Esophagus squamous epithelium (tissue), 5 donors: ENCODE results near the gene TAX1BP3. TPM values are rescaled to one million over a fixed set of nuclear protein-coding genes. Genes with fewer than 3 reads are reported as not detected.

ENCODE experiments used
- DNase-seq: peaks from one replicate; lab custom pipeline; 2025; lab: John Stamatoyannopoulos, UW
- H3K27ac ChIP-seq, 4 donors: fragments of 200-600 bp; sonication (generic); one replicate each; pipeline ENCODE4 v1.5.1; 2016 to 2019; ENCODE audit warnings: mild to moderate bottlenecking in 1 of 4
- H3K27me3 ChIP-seq, 4 donors: fragments of 200-600 bp; sonication (generic); 1 replicate in 3 of 4; 2 replicates in 1 of 4; pipeline versions ENCODE4 v1.5.1 to v1.6.0; 2017 to 2021; ENCODE audit warnings: antibody characterized with exemption in 1 of 4
- H3K36me3 ChIP-seq, 3 donors: fragments of 200-600 bp; sonication (generic); one replicate each; pipeline ENCODE4 v1.5.1; 2016 to 2019
- H3K4me1 ChIP-seq, 3 donors: fragments of 200-600 bp; sonication (generic); one replicate each; pipeline ENCODE4 v1.5.1; 2017 to 2019
- H3K4me3 ChIP-seq, 4 donors: fragments of 200-600 bp; sonication (generic); 1 replicate in 3 of 4; 2 replicates in 1 of 4; pipeline ENCODE4 v1.5.1; 2016 to 2019; ENCODE audit warnings: mild to moderate bottlenecking in 2 of 4, moderate library complexity in 1 of 4
- H3K9me3 ChIP-seq, 3 donors: fragments of 200-600 bp; sonication (generic); one replicate each; pipeline ENCODE4 v1.5.1; 2016 to 2019
- POLR2A ChIP-seq, 4 donors: fragments of 450-650 bp; IDR thresholded peaks; one replicate each; pipeline ENCODE4 v1.6.1; 2017; ENCODE audit warnings: antibody characterized with exemption in 4 of 4, mild to moderate bottlenecking in 4 of 4, moderate library complexity in 3 of 4
- WGBS, 2 donors: methylation state at CpG; one replicate each; pipeline ENCODE4 v1.1.5; 2018; 5-methylcytosine and 5-hydroxymethylcytosine counted together
- intact Hi-C: fragments of 100-400 bp; cut with DNase I; formaldehyde crosslinking; loops from one replicate; pipeline ENCODE4 v1.15.0; 2022
- total RNA-seq, 4 donors: library from RNA; depleted of rRNA; stranded (reverse); fragments of >200 nt; gene quantifications; one replicate each; pipeline ENCODE4 v1.1.0, GENCODE V29; 2016
- TF ChIP-seq, protein P1 (sequence below), 6 experiments: fragments of 450-650 bp in 4 of 6; fragments of 200-600 bp in 2 of 6; sonication (generic) in 2 of 6; IDR thresholded peaks; one replicate each; pipeline ENCODE4 v1.5.1; 2016 to 2019; ENCODE audit warnings: antibody characterized with exemption in 6 of 6, mild to moderate bottlenecking in 4 of 6, moderate library complexity in 4 of 6
- donor health status: DM: yes; HTN: yes; CAD: no.

The TAX1BP3 gene
- total RNA-seq, 4 donors from 2014 or later, result 185 to 371 (median 293) TPM

DNA sequence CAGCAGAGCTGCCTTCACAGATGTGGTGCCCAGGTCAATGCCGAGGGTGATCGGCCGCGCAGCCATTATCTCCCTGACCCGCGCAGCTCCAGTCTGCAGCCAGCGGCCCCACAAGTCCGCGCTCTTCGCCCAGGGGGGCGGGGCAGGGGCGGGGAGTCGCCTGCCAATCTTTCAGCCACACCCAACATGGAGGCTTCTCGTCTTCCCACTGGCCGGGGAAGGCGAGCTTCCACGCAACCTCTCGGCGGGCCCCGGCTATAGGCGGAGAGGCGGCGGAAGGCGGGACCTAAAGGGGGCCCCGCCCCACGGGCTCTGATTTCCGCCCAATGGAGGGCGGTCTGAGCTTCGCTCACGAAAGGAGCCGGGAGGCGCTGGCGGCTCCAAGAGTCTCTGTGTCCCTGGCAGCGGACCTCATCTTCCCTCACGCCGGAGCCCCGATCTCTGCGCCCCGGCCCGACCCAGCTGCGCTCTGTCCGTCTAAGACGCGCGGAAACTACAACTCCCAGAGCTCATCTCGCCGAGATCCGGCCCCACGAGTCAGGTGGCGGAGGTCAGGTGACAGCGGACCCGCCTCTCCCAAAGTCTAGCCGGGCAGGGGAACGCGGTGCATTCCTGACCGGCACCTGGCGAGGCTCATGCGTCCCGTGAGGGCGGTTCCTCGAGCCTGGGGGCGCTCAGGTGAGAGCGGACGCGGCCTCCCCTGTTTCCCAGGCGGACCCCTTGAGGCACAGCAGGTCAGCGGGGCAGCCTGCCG, 32.0 kb downstream of the TAX1BP3 start, which contains the start of the genes CTNS and SHPK:
TSS of gene CTNS (plus strand) at position 607 of the 754 bp plus-strand sequence. CDS start 3,447 bp downstream, outside the sequence.
TSS of gene SHPK (minus strand) at position 97 of the 754 bp plus-strand sequence. CDS start at position 66, 31 bp downstream.
- no peaks in the 10 kb centered on the region for H3K9me3 ChIP-seq
- peak within 1 kb of the TSS; percentile 68 to 100 (median 82) for H3K4me3 ChIP-seq
- TF ChIP-seq, protein P1, sequence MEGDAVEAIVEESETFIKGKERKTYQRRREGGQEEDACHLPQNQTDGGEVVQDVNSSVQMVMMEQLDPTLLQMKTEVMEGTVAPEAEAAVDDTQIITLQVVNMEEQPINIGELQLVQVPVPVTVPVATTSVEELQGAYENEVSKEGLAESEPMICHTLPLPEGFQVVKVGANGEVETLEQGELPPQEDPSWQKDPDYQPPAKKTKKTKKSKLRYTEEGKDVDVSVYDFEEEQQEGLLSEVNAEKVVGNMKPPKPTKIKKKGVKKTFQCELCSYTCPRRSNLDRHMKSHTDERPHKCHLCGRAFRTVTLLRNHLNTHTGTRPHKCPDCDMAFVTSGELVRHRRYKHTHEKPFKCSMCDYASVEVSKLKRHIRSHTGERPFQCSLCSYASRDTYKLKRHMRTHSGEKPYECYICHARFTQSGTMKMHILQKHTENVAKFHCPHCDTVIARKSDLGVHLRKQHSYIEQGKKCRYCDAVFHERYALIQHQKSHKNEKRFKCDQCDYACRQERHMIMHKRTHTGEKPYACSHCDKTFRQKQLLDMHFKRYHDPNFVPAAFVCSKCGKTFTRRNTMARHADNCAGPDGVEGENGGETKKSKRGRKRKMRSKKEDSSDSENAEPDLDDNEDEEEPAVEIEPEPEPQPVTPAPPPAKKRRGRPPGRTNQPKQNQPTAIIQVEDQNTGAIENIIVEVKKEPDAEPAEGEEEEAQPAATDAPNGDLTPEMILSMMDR (IDR thresholded peaks at IDR 0.05), result no peak
- TF ChIP-seq POLR2A (IDR thresholded peaks at IDR 0.05), result peak in 3 of 4 donors; percentile 17 to 59 (median 29)
- peaks cover 13 to 33% (median 17%) of the 10 kb centered on the region in 3 donors for H3K4me1 ChIP-seq
- no peaks in the 10 kb centered on the region for H3K27me3 ChIP-seq
- peak within 1 kb of the TSS; percentile 93 to 99 (median 97) for H3K27ac ChIP-seq
- intact Hi-C loops, result loop anchor here (10.0 kb wide), 1 partner anchor 592 kb away; no protein-coding TSS in a partner anchor
- peaks cover 0 to 42% (median 0%) of the 10 kb centered on the region in 3 donors for H3K36me3 ChIP-seq
- DNase-seq, result peak; percentile 83
- WGBS, 2 donors, result 2% methylated on average over 11 of the region's 68 CpGs; no CpG with 5 or more reads in 1 of the 2 donors

DNA sequence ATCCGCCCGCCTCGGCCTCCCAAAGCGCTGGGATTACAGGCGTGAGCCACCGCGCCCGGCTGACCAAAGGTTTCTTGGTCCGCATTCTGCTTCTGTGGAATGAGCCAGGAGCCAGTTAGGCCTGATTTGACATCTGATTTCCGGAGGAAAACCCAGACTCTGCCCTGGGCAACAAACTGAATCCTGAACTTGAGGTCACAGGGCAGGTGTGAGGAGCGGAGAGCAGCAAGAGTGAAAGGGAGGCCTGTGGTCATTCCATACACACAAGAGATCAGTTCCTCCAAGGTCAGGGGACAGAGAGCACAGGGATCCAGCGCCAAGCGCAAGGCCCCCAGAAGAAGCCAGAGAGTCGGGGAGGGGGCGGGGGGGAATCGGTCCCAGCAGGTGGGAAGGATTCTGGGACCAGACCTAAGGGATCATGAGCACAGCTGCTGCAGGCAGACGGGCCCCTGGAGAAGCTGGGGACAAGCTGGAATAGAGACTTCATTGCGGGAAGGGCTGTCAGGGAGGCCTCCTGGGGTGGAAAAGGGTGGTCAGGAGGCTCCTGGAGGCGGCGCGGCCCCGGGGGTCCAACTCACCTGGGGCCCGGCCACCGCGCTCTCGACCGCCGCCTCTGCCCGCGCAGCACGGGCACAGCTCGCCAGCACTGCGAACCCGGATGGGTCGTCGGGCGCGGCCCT, 32.8 kb downstream of the TAX1BP3 start:
- peaks cover 0 to 42% (median 0%) of the 10 kb centered on the region in 3 donors for H3K36me3 ChIP-seq
- H3K4me3 ChIP-seq, result peak overlapping the region; percentile 68 to 100 (median 82)
- peak overlapping the region; percentile 93 to 99 (median 97) for H3K27ac ChIP-seq
- TF ChIP-seq, protein P1 (IDR thresholded peaks at IDR 0.05), result peak in 1 of 6 experiments; percentile 13
- TF ChIP-seq POLR2A (IDR thresholded peaks at IDR 0.05), result no peak
- intact Hi-C loops, result loop anchor here (10.0 kb wide), 1 partner anchor 591 kb away; no protein-coding TSS in a partner anchor
- peaks cover 13 to 33% (median 17%) of the 10 kb centered on the region in 3 donors for H3K4me1 ChIP-seq
- H3K27me3 ChIP-seq, result no peaks in the 10 kb centered on the region
- DNase-seq, result no peak
- H3K9me3 ChIP-seq, result no peaks in the 10 kb centered on the region
- WGBS, 2 donors, result 0 to 52% methylated on average over 3 to 12 of the region's 38 CpGs

DNA sequence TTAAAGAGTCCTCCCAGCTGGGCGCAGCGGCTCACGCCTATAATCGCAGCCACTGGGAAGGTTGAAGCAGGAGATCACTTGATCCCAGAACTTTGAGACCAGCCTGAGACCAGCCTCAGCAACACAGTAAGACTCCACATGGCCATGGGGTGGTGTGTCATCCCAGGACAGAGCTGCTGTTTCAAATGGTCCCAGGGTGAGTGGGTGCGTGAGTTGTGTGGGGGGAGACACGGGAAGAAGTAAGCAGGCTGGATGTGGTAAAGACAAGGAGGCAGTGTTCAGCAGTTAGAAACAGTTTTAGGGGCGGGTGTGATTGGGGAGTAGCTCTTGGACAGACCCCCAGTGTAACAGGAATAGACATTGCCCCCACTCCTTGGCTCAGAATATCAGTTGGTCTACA, 36.1 kb downstream of the TAX1BP3 start:
- Histone ChIP-seq H3K4me1 (peaks cover 8 to 26% (median 10%) of the 10 kb centered on the region in 3 donors), H3K27ac (no peak overlapping the region), H3K36me3 (peaks cover 0 to 55% (median 4%) of the 10 kb centered on the region in 3 donors), H3K27me3 (no peaks in the 10 kb centered on the region), H3K9me3 (no peaks in the 10 kb centered on the region), H3K4me3 (no peak overlapping the region)
- TF ChIP-seq, protein P1 (IDR thresholded peaks at IDR 0.05), result no peak
- no peak for TF ChIP-seq POLR2A (IDR thresholded peaks at IDR 0.05)
- no peak for DNase-seq
- intact Hi-C loops, result loop anchor here (10.0 kb wide), 1 partner anchor 587 kb away; no protein-coding TSS in a partner anchor
- WGBS, 2 donors, result 93 to 94% methylated on average over 3 to 4 of the region's 7 CpGs

DNA sequence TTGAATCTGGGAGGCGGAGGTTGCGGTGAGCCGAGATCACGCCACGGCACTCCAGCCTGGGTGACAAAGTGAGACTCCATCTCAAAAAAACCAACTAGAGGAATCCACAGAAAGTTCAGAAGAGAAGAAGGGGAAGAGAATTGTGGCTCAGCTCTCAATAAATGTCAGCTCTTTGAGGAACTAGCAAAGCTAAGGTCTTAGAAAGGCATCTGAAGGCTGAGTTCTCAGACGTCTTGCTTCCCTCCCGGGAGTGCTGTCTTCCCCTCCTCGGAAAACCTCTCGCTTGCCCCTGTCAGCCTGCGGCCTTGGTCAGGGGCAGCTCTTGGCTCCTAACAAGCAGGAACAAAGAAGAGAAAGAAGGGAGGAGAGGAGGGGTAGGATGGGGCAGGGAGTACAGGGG, 37.6 kb downstream of the TAX1BP3 start:
- WGBS, 2 donors, result 92 to 93% methylated on average over 8 to 10 of the region's 10 CpGs
- intact Hi-C loops, result loop anchor here (10.0 kb wide), 1 partner anchor 586 kb away; no protein-coding TSS in a partner anchor
- peaks cover 0 to 70% (median 4%) of the 10 kb centered on the region in 3 donors for H3K36me3 ChIP-seq
- no peak for DNase-seq
- no peaks in the 10 kb centered on the region for H3K9me3 ChIP-seq
- H3K27me3 ChIP-seq, result no peaks in the 10 kb centered on the region
- no peak overlapping the region for H3K27ac ChIP-seq
- H3K4me1 ChIP-seq, result peaks cover 4 to 19% (median 6%) of the 10 kb centered on the region in 3 donors
- no peak overlapping the region for H3K4me3 ChIP-seq
- TF ChIP-seq, protein P1 (IDR thresholded peaks at IDR 0.05), result no peak
- no peak for TF ChIP-seq POLR2A (IDR thresholded peaks at IDR 0.05)
